B cell (primary cell): Measurements from ENCODE around the gene GCFC2. TPM values are rescaled to one million over a fixed set of nuclear protein-coding genes. Genes with fewer than 3 reads are reported as not detected.

Experiments used
- ATAC-seq: fragments of 200-7000 bp; cut with Tn5 transposase; one replicate; pipeline ENCODE4 v1.10.0; 2021; ENCODE audit warnings: low read depth, mild to moderate bottlenecking, moderate number of reproducible peaks, moderate library complexity
- CTCF ChIA-PET: fragments of 350-600 bp; sonication (Branson Sonifier 250); formaldehyde crosslinking; loops from one replicate; lab custom pipeline; 2021; ENCODE audit warnings: antibody characterized with exemption, inconsistent platforms; lab: Charles Lee
- POLR2A ChIA-PET: fragments of 350-600 bp; sonication (Branson Sonifier 250); formaldehyde crosslinking; loops from one replicate; lab custom pipeline; 2021; ENCODE audit warnings: antibody characterized with exemption; lab: Charles Lee
- DNase-seq: peaks from one replicate; pipeline ENCODE4 v3.0.0; 2013
- H2AFZ ChIP-seq: 2 replicates; pipeline ENCODE4 v1.6.1; 2012; ENCODE audit warnings: mild to moderate bottlenecking, low read depth, low read length; ENCODE audit not compliant: insufficient read depth, poor library complexity, severe bottlenecking
- H3K27ac ChIP-seq, 2 donors: 1 replicate in 1 of 2; 2 replicates in 1 of 2; pipeline ENCODE4 v1.5.1; 2012 to 2013; ENCODE audit warnings: low read length in 2 of 2, mild to moderate bottlenecking in 2 of 2, moderate library complexity in 1 of 2
- H3K27me3 ChIP-seq, 4 experiments: fragments of 200-600 bp in 1 of 4; sonication (generic) in 1 of 4; replicated peaks in 1 of 4; 1 replicate in 2 of 4; 2 replicates in 2 of 4; pipeline versions ENCODE4 v1.6.1 to v1.7.0; 2013 to 2016; ENCODE audit warnings: low read length in 3 of 4, mild to moderate bottlenecking in 2 of 4, mixed read lengths in 1 of 4, moderate library complexity in 1 of 4; ENCODE audit not compliant: insufficient read depth in 4 of 4, control insufficient read depth in 3 of 4; ENCODE audit errors: control extremely low read depth in 1 of 4
- H3K36me3 ChIP-seq, 2 experiments: replicated peaks in 1 of 2; 1 replicate in 1 of 2; 2 replicates in 1 of 2; pipeline versions ENCODE4 v1.6.1 to v1.7.1; 2013; ENCODE audit warnings: low read length in 1 of 2; ENCODE audit not compliant: insufficient read depth in 2 of 2, control insufficient read depth in 1 of 2; ENCODE audit errors: control extremely low read depth in 1 of 2, extremely low read depth in 1 of 2
- H3K4me1 ChIP-seq, 2 donors: fragments of 200-600 bp in 1 of 2; sonication (generic) in 1 of 2; 1 replicate in 1 of 2; 2 replicates in 1 of 2; pipeline versions ENCODE4 v1.5.1 to v1.6.1; 2013 to 2017; ENCODE audit warnings: low read length in 2 of 2; ENCODE audit not compliant: control insufficient read depth in 2 of 2, insufficient read depth in 2 of 2
- H3K4me2 ChIP-seq: replicated peaks from 2 replicates; pipeline ENCODE3; 2012; ENCODE audit warnings: mild to moderate bottlenecking, low read depth, low read length; ENCODE audit not compliant: poor library complexity, severe bottlenecking
- H3K4me3 ChIP-seq, 5 experiments: fragments of 200-600 bp in 1 of 5; sonication (generic) in 1 of 5; 1 replicate in 3 of 5; 2 replicates in 2 of 5; pipeline versions ENCODE4 v1.5.1 to v1.7.0; 2011 to 2016; ENCODE audit warnings: low read length in 4 of 5, mild to moderate bottlenecking in 4 of 5, low read depth in 2 of 5, control low read depth in 1 of 5, moderate library complexity in 1 of 5; ENCODE audit not compliant: insufficient read depth in 1 of 5; ENCODE audit errors: control extremely low read depth in 1 of 5, extremely low read depth in 1 of 5
- H3K79me2 ChIP-seq: fragments of 200-600 bp; sonication (generic); one replicate; pipeline ENCODE4 v1.6.0; 2016; ENCODE audit warnings: low read length; ENCODE audit not compliant: control insufficient read depth, insufficient read depth
- H3K9ac ChIP-seq: fragments of 200-600 bp; sonication (generic); 2 replicates; pipeline ENCODE4 v1.6.1; 2017; ENCODE audit warnings: mild to moderate bottlenecking, low read length, moderate library complexity
- H3K9me3 ChIP-seq, 3 donors: one replicate each; pipeline versions ENCODE4 v1.6.1 to v1.7.1; 2013; ENCODE audit warnings: low read length in 2 of 3; ENCODE audit not compliant: control insufficient read depth in 2 of 3, insufficient read depth in 1 of 3; ENCODE audit errors: control extremely low read depth in 1 of 3
- H4K20me1 ChIP-seq: 2 replicates; pipeline ENCODE4 v1.6.0; 2012; ENCODE audit warnings: mild to moderate bottlenecking, low read length; ENCODE audit not compliant: insufficient read depth, control insufficient read depth, poor library complexity, severe bottlenecking
- H3K27ac Mint-ChIP-seq: one replicate; pipeline ENCODE4 v1.8.0; 2021; ENCODE audit warnings: mixed read lengths
- H3K27me3 Mint-ChIP-seq: one replicate; pipeline ENCODE4 v1.8.0; 2021; ENCODE audit warnings: mixed read lengths
- H3K4me1 Mint-ChIP-seq: one replicate; pipeline ENCODE4 v1.8.0; 2021; ENCODE audit warnings: mixed read lengths
- H3K4me3 Mint-ChIP-seq: one replicate; pipeline ENCODE4 v1.8.0; 2021; ENCODE audit warnings: mixed read lengths
- H3K9me3 Mint-ChIP-seq: one replicate; pipeline ENCODE4 v1.8.0; 2022; ENCODE audit warnings: mixed read lengths; ENCODE audit not compliant: insufficient read depth
- CTCF ChIP-seq: fragments of 200-600 bp; IDR thresholded peaks from one replicate; pipeline ENCODE4 v1.8.0; 2022; ENCODE audit warnings: antibody characterized with exemption, mild to moderate bottlenecking
- EZH2 ChIP-seq: IDR thresholded peaks from 2 replicates; pipeline ENCODE4 v1.6.1; 2012; ENCODE audit warnings: borderline replicate concordance, low read depth, mild to moderate bottlenecking, moderate library complexity, low read length; ENCODE audit not compliant: insufficient read depth, poor library complexity, severe bottlenecking
- WGBS: methylation state at CpG from one replicate; pipeline ENCODE4 v1.1.5; 2013; ENCODE audit warnings: missing lambda C conversion rate; ENCODE audit not compliant: insufficient coverage; 5-methylcytosine and 5-hydroxymethylcytosine counted together
- intact Hi-C: fragments of 100-400 bp; cut with micrococcal nuclease; formaldehyde crosslinking; loops from one replicate; pipeline ENCODE4 v1.10.0; 2022
- polyA plus RNA-seq: library from polyadenylated mRNA; depleted of rRNA; stranded (reverse); fragments of >200 nt; gene quantifications from 2 replicates; pipeline ENCODE4 v1.2.3, GENCODE V29; 2012
- total RNA-seq, 2 donors: library from RNA; stranded (reverse); fragments of 120-200 nt in 1 of 2; gene quantifications; 1 replicate in 1 of 2; 2 replicates in 1 of 2; pipeline versions ENCODE4 v1.2.3 to v1.2.4, GENCODE V29; 2013 to 2022

GCFC2 gene
- total and polyA plus RNA-seq, 2 donors (not counting 1 experiment from before 2014, with no cell fraction given), result 11.9 to 20.4 TPM

- Mint-ChIP-seq H3K4me3 (no peak overlapping the region), H3K27me3 (peaks cover 29% of the 10 kb centered on the region), H3K4me1 (no peaks in the 10 kb centered on the region), H3K9me3 (no peaks in the 10 kb centered on the region), H3K27ac (no peak overlapping the region)
- intact Hi-C loops, result loop anchor here (1.0 kb wide), 1 partner anchor 37 kb away; no protein-coding TSS in a partner anchor
- DNase-seq, result peak; percentile 44
- ATAC-seq, result peak; percentile 97
- Histone ChIP-seq H3K27ac (no peak overlapping the region), H4K20me1 (no peaks in the 10 kb centered on the region), H3K4me3 (no peak overlapping the region), H3K4me1 (no peaks in the 10 kb centered on the region), H2AFZ (peak overlapping the region; percentile 14), H3K36me3 (no peaks in the 10 kb centered on the region), H3K9me3 (no peaks in the 10 kb centered on the region), H3K27me3 (peaks cover 0 to 14% (median 2%) of the 10 kb centered on the region in 4 experiments), H3K79me2 (no peaks in the 10 kb centered on the region), H3K9ac (no peak overlapping the region), H3K4me2 (no peak overlapping the region)
- peak; percentile 99 for TF ChIP-seq CTCF
- no peak for TF ChIP-seq EZH2
- POLR2A ChIA-PET, result no interaction called here
- WGBS, result 8% methylated on average over 2 of the region's 3 CpGs
- CTCF ChIA-PET, result interaction anchor here (1.0 to 3.0 kb wide), 12 partner anchors 9 to 82 kb away, joined by 3 to 30 read pairs (median 6); partner anchors contain the start of gene GCFC2
Measured at GRCh38 chr2:75640621-75641121, 70.0 kb downstream of the GCFC2 start.

DNA sequence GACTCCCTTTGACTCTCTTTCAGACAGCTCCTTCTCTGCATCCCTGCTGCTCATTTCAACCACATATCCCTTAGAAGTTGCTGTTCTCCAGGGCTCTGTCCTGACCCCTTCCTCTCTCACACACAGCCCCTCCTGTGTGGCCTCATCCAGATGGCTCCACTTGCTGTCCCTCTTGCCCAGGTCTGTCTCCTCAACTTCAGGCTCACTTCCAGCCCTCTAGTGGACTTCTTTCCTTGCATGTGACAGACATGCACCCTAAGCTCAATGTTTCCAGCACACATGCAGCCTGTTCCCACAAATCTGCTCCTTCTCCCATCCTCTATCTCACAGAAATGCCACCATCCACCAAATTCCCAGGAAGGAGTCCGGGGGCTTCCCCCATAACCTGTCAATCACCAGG, 73.1 kb downstream of the GCFC2 start:
- WGBS, result 80% methylated on average over 1 of the region's 1 CpG
- no peaks in the 10 kb centered on the region for H3K4me1 Mint-ChIP-seq
- H3K27ac Mint-ChIP-seq, result no peak overlapping the region

More for the DNA sequence above, 73.1 kb downstream of the GCFC2 start:
- Mint-ChIP-seq H3K4me3 (no peak overlapping the region), H3K9me3 (no peaks in the 10 kb centered on the region), H3K27me3 (peaks cover 32% of the 10 kb centered on the region)
- Histone ChIP-seq H3K9ac (no peak overlapping the region), H4K20me1 (no peaks in the 10 kb centered on the region), H3K27ac (no peak overlapping the region), H3K36me3 (no peaks in the 10 kb centered on the region), H3K4me1 (no peaks in the 10 kb centered on the region), H3K9me3 (no peaks in the 10 kb centered on the region), H2AFZ (no peak overlapping the region), H3K27me3 (peaks cover 0 to 14% (median 2%) of the 10 kb centered on the region in 4 experiments), H3K79me2 (no peaks in the 10 kb centered on the region), H3K4me3 (no peak overlapping the region), H3K4me2 (no peak overlapping the region)
- POLR2A ChIA-PET, result no interaction called here
- intact Hi-C loops, result no loop called here
- ATAC-seq, result no peak
- no peak for TF ChIP-seq CTCF
- TF ChIP-seq EZH2, result no peak
- CTCF ChIA-PET, result interaction anchor here (1.2 to 1.6 kb wide), 5 partner anchors 8 to 14 kb away, joined by 3 to 4 read pairs (median 4); partner anchors contain the start of gene MRPL19
- DNase-seq, result no peak
